ENCODE results near the gene HNRNPA3.
"Not testable (repeated sequence)": the region's sequence is repeated elsewhere in the genome, so short reads cannot be mapped to it uniquely, and the experiment has no call there.

Gene HNRNPA3

DNA sequence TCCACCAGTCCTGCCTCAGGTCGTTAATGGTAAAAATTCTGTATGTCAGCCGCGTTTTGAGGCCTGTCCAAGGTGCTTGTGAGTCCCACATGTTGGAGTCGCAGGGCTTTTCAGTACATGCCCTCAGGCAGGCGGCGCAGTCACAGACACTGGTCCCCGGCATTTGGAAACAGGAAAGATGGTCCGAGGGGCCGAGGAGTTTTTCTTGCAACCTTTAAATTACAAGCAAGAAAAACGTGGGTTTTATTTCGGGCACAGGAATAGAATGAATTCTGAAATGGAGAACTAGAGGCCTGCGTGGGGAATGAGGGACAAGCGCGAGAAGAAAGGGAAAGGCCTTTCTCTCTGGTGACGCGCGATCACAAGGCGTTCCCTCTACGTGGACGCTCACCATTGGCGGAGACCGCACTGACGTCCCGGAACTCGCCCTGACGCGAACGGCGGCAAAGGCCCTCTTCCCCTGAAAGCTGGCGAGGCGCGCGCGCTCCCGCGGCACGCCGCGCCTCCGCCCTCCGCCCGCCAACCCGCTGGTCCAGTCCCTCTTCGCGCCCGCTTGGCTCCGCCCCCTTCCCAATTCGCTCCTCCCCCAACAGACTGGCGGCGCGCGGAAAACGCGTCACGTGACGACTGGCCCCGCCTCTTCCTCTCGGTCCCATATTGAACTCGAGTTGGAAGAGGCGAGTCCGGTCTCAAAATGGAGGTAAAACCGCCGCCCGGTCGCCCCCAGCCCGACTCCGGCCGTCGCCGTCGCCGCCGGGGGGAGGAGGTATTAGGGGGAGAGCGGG lies at the start of gene HNRNPA3:
Gene HNRNPA3, plus strand, starts transcription at position 689 of the 785 bp plus-strand sequence. Its CDS starts 6 bp downstream, at position 695.
- peak; percentile 100 for DNase-seq (ENCODE audit: low read depth)

DNA sequence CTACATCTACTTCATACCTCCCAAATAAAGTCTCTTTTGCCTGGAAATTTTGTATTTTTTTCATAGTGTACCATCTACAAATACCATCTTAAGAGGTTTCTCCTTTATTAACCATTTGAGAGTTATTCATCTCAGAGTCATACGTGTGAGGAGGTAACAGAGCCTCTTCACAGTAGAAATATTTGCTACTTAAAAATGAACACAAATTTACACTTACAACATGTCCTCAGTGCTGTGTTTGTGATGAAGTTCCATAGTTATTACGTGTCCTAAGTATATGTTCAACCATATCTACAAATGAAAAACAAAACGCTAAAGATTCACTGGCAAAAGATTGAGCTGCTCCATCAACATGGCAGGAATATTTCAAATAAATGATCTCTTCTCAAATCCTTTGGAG lies 48.5 kb upstream of the HNRNPA3 start:
- DNase-seq (ENCODE audit: low read depth) = no peak

DNA sequence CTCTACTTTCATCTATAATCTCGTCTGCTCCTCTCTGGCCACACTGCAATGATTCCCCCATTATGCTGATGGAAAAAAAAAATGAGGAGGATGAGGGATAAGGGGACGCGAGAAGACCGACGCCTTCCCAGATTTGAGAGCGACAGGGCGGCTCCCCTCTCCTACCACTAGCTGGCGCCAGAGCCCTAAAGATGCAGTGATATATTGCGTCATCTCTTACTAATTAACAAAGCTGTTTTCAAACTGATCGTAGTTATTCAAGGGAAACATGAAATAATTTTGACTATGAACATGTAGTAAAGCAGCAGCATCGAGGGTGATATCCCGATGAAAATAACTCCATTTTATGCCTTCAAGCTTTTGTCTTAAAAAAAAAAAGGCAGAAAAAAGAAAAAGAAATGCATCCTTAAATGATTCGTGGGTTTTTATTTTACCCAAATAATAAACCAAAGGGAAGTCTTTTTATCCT lies 48.0 kb upstream of the HNRNPA3 start:
- peak; percentile 62 for DNase-seq (ENCODE audit: low read depth)

DNA sequence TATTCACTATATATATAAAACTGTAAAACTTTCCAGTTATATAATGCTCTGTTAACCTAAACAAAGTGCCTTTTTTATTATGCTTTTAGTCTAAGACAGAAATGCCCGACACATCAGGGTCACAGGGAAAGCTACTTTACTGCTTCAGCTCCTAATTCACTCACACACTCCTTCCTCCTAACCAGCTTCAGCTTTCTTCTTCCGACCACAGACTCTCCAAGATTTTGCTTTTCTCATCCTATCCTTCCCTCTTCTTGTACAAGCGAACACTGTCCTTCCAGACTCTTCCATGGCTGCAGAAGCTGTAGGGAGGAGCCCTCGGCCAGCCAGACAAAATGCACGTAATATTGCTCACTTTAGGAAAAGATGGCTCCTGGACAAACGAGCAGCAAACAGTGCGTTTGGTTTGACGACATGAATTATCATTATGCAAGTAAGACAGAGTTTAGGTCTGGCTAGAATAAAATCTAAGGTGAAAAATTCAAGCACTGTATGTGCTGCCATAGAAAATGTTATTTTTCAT lies 47.5 kb upstream of the HNRNPA3 start:
- no peak for DNase-seq (ENCODE audit: low read depth)

GRCh38 chr2:177165721-177166711 lies 46.6 kb upstream of the HNRNPA3 start:
- no peak for DNase-seq (ENCODE audit: low read depth)

DNA sequence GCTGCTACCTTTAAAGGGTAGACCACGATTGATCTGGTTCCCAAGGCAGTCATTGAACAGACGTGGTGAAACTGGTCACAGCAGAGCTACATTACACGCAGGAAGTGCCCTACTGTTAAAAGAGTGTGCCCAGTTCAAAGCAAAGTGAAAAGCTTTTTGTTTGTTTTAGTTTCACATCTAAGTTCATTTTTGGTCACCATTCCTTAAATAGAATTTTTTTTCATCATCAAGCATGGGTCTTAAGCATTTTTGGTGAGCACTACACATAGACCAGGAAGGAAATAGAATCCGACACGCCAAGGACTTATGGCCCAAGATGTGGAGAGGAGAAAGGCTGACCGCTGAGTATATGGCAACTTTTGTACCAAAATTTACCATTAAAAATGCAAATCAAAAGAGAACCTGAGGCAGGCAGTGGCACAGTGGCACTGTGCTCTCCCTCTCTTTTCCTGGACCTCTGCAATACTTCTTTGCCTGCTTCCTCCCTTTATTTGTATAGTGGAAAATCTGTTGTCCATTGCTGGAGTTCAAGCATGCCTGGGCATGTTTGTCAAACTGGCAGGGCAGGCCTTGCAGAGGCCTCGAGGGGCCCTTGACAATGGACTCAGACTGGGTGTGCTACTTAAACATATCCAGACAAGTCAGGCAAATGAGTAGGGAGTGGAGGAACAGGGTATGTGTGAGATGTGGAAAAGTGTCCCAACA lies 42.6 kb upstream of the HNRNPA3 start:
- no peak for DNase-seq (ENCODE audit: low read depth)

- DNase-seq (ENCODE audit: low read depth) = no peak
These were observed 41.2 kb upstream of the HNRNPA3 start for GRCh38 chr2:177171418-177171865.

- DNase-seq (ENCODE audit: low read depth) = no peak
These were observed 40.3 kb upstream of the HNRNPA3 start for GRCh38 chr2:177172034-177172880.

- no peak for DNase-seq (ENCODE audit: low read depth)
These were observed 38.1 kb upstream of the HNRNPA3 start for GRCh38 chr2:177174486-177174885.

GRCh38 chr2:177175917-177176668 lies 36.5 kb upstream of the HNRNPA3 start:
- no peak for DNase-seq (ENCODE audit: low read depth)

DNA sequence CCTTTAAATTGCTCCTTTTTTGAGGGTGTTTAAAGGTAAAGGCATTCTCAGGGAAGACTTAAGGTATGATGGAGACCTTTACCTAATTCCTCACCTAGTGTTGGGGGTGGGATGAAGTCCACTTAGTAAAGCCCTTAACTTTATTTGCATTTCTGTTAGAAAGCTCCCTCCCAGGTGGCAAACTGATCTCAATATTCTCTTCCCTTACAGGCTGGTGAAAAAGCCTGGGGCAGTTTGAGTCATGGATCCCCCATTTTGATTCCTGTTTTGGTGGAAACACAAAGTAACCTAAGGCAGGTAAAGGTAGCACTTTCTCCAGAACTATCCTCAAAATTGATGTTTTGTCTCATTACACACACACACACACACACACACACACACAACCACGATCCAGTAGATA lies 33.8 kb upstream of the HNRNPA3 start:
- DNase-seq (ENCODE audit: low read depth) = no peak

- no peak for DNase-seq (ENCODE audit: low read depth)
These were observed 33.4 kb upstream of the HNRNPA3 start for GRCh38 chr2:177179227-177179626.

DNA sequence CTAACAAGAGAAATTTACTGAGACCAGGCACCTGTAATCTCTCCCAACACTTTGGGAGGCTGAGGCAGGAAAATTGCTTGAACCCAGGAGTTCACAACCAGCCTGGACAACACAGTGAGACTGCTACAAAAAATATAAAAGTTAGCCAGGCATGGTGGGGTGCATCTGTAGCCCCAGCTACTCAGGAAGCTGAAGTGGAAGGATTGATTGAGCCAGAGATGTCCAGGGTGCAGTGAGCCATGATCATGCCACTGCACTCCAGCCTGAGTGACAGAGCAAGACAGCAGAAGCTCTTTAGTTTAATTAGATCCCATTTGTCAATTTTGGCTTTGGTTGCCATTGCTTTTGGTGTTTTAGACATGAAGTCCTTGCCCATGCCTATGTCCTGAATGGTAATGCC lies 32.9 kb upstream of the HNRNPA3 start:
- not testable (repeated sequence) for DNase-seq (ENCODE audit: low read depth)

DNA sequence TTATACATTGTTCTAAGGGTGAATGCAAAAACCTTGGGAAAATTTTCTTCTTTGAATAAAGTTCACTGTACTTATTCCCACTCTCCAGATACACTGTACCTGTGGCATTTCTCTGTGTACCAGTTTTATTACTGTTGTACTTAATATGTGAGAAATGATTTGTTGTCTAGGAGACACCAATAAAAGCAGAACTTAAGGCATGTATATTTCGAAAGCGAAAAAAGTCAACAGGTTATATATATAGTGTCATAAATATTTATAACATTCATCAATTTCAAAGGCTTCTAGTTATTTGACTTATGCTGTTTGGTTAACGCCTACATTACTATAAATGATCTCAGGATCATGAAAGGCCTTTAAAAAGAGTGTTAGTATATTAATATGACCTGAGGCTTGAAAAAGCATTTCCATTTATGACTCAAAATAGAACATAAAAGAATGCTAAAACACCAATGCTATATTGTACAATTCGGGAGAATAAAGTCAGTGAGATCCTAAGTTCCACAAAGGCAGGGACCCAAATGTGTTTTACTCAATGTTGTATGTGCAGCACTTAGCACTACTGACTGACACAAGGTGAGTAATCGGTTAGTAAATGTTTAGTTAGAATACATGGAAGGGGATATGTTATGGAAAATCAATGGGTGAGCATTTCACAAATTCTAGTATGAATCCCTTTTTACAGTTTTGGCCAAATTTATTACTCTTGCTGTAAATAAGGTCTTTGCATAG lies 32.2 kb upstream of the HNRNPA3 start:
- no peak for DNase-seq (ENCODE audit: low read depth)

- DNase-seq (ENCODE audit: low read depth) = no peak
These were observed 28.7 kb upstream of the HNRNPA3 start for GRCh38 chr2:177183860-177184259.

GRCh38 chr2:177184606-177185005 lies 28.0 kb upstream of the HNRNPA3 start:
- no peak for DNase-seq (ENCODE audit: low read depth)

- not testable (repeated sequence) for DNase-seq (ENCODE audit: low read depth)
These were observed 26.6 kb upstream of the HNRNPA3 start for GRCh38 chr2:177186038-177186437.

DNA sequence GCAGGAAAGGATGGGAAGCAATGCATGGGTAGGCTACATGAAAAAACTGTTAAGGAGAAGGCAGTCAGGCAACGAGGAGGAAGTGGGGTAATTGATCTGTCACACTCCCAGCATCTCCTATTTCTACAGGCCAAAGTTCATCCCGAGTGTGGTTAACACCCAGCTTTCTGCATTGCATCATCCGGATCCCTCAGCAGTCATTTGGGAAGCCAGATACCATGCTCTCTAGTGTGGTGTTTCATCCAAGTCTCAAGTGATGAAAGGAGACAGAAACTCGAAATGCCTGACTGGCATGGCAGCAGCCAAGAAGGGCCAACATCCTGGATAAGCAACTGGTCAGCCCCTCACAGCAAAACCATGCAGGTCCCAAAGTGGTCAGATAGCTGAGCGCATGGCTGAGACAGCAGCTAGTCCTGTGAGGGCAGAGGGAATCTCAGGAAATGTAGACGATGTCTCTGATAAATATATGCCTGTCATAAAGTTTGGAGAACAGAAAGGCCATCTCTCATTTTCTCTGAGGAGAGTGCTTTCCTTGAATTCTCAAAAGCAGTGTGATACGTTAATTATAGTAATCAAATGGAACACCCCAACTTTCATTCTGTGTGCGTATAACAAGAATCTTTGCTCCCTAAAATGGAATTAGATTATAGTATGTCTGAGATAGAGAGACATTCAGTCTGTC lies 24.8 kb upstream of the HNRNPA3 start:
- DNase-seq (ENCODE audit: low read depth) = no peak

Data from activated T-helper 1 cell treated with Interleukin-2 at 50 U/mL for 16 hours (primary cell).